ENCODE data around the gene THRA.

DNA sequence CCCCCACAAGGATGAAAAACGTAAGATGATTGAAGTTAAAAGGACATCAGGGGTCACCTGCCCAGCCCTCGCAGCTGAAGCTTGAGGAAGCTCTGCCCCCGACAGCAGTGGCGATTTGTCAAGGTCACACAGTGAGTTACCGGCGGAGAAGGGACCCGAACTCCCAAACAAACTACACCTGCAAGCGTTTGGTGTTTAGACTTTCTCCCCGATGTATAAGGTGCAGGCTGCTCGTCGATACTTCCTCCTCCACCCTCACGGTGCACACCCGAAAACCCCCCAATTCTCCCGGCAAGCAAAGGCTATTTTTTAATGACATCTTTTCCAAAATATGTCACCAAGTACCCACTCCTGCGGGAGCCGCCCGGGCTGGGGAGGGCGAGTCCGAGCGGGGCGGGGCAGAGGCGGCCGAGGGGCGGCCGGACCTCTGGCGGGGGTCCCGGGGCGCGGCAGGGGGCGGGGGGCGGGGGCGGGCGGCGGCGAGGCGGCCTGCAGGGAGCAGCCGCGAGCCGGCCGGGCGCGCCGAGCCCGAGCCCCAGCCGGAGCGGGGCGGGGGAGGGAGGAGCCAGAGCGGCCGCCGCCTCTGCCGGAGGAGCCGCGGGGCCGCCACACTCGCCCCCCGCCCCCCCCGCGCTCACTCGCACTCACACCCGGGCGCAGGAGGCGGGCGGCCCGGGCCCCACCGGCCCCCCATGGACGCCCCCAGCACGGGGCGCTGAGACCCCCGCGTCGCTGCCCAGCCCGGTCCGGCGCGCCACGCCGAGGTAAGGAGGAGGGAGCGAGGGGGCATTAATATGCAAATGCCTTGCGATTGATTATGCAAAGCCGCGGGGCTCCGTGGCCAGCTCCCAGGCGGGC, at the start of gene THRA:
- TF ChIP-seq, protein P1, sequence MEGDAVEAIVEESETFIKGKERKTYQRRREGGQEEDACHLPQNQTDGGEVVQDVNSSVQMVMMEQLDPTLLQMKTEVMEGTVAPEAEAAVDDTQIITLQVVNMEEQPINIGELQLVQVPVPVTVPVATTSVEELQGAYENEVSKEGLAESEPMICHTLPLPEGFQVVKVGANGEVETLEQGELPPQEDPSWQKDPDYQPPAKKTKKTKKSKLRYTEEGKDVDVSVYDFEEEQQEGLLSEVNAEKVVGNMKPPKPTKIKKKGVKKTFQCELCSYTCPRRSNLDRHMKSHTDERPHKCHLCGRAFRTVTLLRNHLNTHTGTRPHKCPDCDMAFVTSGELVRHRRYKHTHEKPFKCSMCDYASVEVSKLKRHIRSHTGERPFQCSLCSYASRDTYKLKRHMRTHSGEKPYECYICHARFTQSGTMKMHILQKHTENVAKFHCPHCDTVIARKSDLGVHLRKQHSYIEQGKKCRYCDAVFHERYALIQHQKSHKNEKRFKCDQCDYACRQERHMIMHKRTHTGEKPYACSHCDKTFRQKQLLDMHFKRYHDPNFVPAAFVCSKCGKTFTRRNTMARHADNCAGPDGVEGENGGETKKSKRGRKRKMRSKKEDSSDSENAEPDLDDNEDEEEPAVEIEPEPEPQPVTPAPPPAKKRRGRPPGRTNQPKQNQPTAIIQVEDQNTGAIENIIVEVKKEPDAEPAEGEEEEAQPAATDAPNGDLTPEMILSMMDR (IDR thresholded peaks at IDR 0.05; ENCODE audit: low read depth, low read length, poor library complexity, severe bottlenecking) = no peak
- TF ChIP-seq EZH2phosphoT487 (IDR thresholded peaks at IDR 0.05; ENCODE audit: borderline replicate concordance, low read length) = no peak

All from DOHH2 (cell line).